ENCODE results near the gene LDLRAD1. TPM values are rescaled to one million over a fixed set of nuclear protein-coding genes. Genes with fewer than 3 reads are reported as not detected.
"Not testable (repeated sequence)": the region's sequence is repeated elsewhere in the genome, so short reads cannot be mapped to it uniquely, and the experiment has no call there.

LDLRAD1 gene
- total RNA-seq, 4 donors from 2014 or later: not detected

- TF ChIP-seq POLR2A (IDR thresholded peaks at IDR 0.05): no peak
- no peak for TF ChIP-seq CTCF (IDR thresholded peaks at IDR 0.05)
- Histone ChIP-seq H3K36me3 (peaks cover 14 to 27% of the 10 kb centered on the region in 2 donors), H3K27me3 (no peaks in the 10 kb centered on the region), H3K4me1 (no peaks in the 10 kb centered on the region), H3K4me3 (replicated peaks in 1 of 3) (no peak overlapping the region), H3K9me3 (no peaks in the 10 kb centered on the region), H3K27ac (no peak overlapping the region)
- no peak for DNase-seq
- intact Hi-C loops (cut with DNase I): no loop called here
- whole genome bisulfite sequencing, 2 donors: 85 to 86% methylated on average over 3 of the region's 3 CpGs
Measured at GRCh38 chr1:54028306-54029251, 10.6 kb upstream of the LDLRAD1 start.

GRCh38 chr1:54027848-54028247 lies 9.9 kb upstream of the LDLRAD1 start:
- Histone ChIP-seq H3K27me3 (no peaks in the 10 kb centered on the region), H3K27ac (no peak overlapping the region), H3K9me3 (no peaks in the 10 kb centered on the region), H3K4me3 (replicated peaks in 1 of 3) (no peak overlapping the region), H3K4me1 (no peaks in the 10 kb centered on the region), H3K36me3 (peaks cover 10 to 20% of the 10 kb centered on the region in 2 donors)
- no peak for DNase-seq
- WGBS, 2 donors: 85 to 88% methylated on average over 5 of the region's 5 CpGs
- intact Hi-C loops (cut with DNase I): no loop called here
- no peak for TF ChIP-seq POLR2A (IDR thresholded peaks at IDR 0.05)
- TF ChIP-seq CTCF (IDR thresholded peaks at IDR 0.05): no peak

- H3K9me3 ChIP-seq; intact Hi-C loops (cut with DNase I); H3K27me3 ChIP-seq; H3K4me1 ChIP-seq; H3K4me3 ChIP-seq (replicated peaks in 1 of 3); H3K36me3 ChIP-seq; H3K27ac ChIP-seq; DNase-seq: not testable (repeated sequence)
- 97% methylated on average over 1 of the region's 1 CpG for WGBS, 2 donors
Measured at GRCh38 chr1:54024811-54025210, 6.8 kb upstream of the LDLRAD1 start.

- H3K4me1 ChIP-seq: no peaks in the 10 kb centered on the region
- no peaks in the 10 kb centered on the region for H3K9me3 ChIP-seq
- H3K27ac ChIP-seq: no peak overlapping the region
- DNase-seq: no peak
- no peaks in the 10 kb centered on the region for H3K36me3 ChIP-seq
- no peak overlapping the region for H3K4me3 ChIP-seq (replicated peaks in 1 of 3)
- WGBS, 2 donors: 74 to 79% methylated on average over 2 of the region's 2 CpGs
- no peaks in the 10 kb centered on the region for H3K27me3 ChIP-seq
- intact Hi-C loops (cut with DNase I): no loop called here
- TF ChIP-seq POLR2A (IDR thresholded peaks at IDR 0.05): no peak
- no peak for TF ChIP-seq CTCF (IDR thresholded peaks at IDR 0.05)
Measured at GRCh38 chr1:54024358-54024757, 6.4 kb upstream of the LDLRAD1 start.

- DNase-seq, H3K27ac ChIP-seq: not testable (repeated sequence)
Measured at GRCh38 chr1:54019562-54020176, 1.7 kb upstream of the LDLRAD1 start.

GRCh38 chr1:54018635-54019034 lies 649 bp upstream of the LDLRAD1 start:
- WGBS, 2 donors: 68 to 73% methylated on average over 5 of the region's 5 CpGs
- no peaks in the 10 kb centered on the region for H3K27me3 ChIP-seq
- intact Hi-C loops (cut with DNase I): no loop called here
- no peak for DNase-seq
- no peaks in the 10 kb centered on the region for H3K36me3 ChIP-seq
- peaks cover 0 to 6% of the 10 kb centered on the region in 2 donors for H3K4me1 ChIP-seq
- no peaks in the 10 kb centered on the region for H3K9me3 ChIP-seq
- no peak overlapping the region for H3K27ac ChIP-seq
- TF ChIP-seq CTCF (IDR thresholded peaks at IDR 0.05): no peak
- TF ChIP-seq POLR2A (IDR thresholded peaks at IDR 0.05): no peak
- no peak overlapping the region for H3K4me3 ChIP-seq (replicated peaks in 1 of 3)

More at GRCh38 chr1:54019562-54020176, 1.7 kb upstream of the LDLRAD1 start:
- WGBS, 2 donors: 91 to 93% methylated on average over 10 of the region's 10 CpGs
- H3K36me3 ChIP-seq; H3K27me3 ChIP-seq; H3K9me3 ChIP-seq; H3K4me3 ChIP-seq (replicated peaks in 1 of 3); intact Hi-C loops (cut with DNase I); H3K4me1 ChIP-seq: not testable (repeated sequence)
